ENCODE measurements around the gene ORM1.
"Not testable (repeated sequence)": the region's sequence is repeated elsewhere in the genome, so short reads cannot be mapped to it uniquely, and the experiment has no call there.

ORM1 gene

DNA sequence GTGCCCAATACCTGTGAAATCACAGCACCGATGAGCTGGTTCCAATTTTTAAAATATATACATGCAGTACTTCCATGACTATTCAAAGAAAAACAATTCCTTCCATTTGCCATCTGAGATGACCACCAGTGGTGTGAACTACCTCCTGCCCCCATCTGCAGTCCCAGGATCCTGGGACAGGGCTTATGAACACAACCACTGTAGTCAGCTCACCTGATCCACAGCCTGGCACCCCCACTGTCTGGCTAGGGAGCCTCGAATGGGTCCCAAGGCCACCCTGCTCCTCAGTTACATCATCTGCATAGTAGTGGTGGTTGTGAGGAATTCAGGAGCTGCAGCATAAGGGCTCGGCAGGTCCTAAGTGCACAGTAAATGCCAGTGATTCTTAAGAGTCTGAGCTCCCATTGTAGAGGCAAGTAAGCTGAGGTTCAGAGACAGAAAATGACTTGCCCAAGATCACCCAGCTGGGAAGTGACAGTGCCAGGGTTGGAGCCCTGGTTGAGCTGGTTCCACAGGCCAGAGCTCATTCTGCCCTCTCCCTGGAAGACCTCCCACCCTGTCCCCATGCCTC is 2.9 kb downstream of the ORM1 start:
- not testable (repeated sequence) for DNase-seq

DNA sequence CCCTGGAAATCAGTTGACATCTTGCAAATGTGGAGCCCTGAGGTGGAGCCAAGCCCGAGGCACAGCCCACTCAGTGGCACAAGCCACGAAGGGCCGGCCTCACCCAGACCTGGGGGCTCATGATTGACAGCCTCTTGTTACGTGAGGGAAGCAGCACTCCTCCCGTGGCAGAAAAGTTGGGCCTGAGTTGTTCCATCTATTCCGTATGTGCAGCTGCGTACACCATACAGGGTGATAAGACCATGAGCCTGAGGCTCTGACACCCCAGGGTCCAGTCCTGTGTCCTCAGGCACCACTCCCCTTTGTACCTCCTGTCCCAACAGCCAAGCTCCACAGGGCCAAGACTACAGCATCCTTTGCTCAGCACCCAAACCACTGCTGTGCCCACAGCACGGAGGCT is 4.9 kb downstream of the ORM1 start:
- no peak for DNase-seq

DNA sequence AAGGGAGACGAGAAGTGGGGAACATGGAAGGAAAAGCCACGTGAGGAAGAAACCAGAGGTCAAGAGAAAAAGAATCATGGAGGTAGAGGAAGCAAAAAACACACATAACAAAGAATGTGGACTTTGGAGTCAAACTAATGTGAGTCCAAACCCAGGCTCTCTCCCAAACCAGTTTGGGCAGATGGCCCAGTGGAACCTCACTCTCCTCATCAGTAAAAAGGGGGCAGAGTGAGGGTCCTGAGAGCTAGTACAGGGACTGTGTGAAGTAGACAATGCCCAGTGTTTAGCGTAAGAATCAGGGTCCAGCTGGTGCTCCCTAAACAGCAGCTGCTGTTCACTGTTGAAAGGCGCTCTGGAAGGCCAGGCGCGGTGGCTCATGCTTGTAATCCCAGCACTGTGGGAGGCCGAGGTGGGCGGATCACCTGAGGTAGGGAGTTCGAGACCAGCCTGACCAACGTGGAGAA is 5.5 kb downstream of the ORM1 start:
- not testable (repeated sequence) for DNase-seq

DNA sequence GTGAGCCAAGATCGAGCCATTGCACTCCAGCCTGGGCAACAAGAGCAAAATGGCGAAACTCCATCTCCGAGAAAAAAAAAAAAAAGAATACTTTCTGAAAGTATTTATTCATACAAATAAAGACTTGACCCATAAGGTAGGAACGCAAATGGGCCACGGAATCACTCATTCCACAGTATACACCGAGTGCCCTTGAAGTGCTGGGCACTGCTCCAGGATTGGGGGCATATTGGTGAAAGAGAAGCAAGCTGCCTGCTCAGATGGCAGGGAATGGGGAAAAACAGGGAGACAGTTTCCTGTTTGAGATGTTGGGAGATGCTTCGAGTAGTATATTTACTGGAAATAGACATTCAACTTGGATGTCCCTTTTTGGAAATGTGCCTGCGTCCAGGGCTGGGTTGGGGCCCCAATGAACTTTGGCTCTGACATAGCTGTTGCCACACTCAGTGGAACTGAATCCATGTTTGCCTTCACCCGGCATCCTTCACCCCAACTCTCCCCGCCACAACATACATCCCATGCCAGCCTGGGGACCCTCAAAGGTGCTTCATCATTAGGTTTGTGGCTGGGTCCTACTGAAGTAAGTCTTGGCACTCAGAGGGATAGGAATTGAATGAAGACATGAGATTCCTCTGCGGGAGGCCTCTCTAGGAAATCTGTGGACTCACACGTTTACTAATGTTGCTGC is 6.2 kb downstream of the ORM1 start:
- DNase-seq: not testable (repeated sequence)

GRCh38 chr9:114329625-114330022 is 6.7 kb downstream of the ORM1 start, which contains the start of gene ORM2:
Gene ORM2 (plus strand): TSS chr9:114329869. CDS start chr9:114329905, 36 bp downstream.
- DNase-seq: not testable (repeated sequence)

DNA sequence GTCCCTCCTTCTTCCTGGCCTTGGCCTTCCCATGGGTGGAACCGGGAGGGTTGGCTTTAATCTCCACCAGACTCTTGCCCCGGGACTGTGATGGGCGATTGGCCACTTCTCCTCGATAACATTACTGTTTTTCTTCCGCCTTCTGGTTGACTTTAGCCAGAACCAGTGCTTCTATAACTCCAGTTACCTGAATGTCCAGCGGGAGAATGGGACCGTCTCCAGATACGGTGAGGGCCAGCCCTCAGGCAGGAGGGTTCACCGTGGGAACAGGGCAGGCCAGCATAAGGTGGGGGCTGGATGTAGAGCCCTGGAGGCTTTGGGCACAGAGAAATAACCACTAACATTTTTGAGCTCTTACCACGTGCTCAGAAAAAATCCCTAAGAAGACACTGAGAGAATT is 7.7 kb downstream of the ORM1 start:
- DNase-seq: no peak

DNA sequence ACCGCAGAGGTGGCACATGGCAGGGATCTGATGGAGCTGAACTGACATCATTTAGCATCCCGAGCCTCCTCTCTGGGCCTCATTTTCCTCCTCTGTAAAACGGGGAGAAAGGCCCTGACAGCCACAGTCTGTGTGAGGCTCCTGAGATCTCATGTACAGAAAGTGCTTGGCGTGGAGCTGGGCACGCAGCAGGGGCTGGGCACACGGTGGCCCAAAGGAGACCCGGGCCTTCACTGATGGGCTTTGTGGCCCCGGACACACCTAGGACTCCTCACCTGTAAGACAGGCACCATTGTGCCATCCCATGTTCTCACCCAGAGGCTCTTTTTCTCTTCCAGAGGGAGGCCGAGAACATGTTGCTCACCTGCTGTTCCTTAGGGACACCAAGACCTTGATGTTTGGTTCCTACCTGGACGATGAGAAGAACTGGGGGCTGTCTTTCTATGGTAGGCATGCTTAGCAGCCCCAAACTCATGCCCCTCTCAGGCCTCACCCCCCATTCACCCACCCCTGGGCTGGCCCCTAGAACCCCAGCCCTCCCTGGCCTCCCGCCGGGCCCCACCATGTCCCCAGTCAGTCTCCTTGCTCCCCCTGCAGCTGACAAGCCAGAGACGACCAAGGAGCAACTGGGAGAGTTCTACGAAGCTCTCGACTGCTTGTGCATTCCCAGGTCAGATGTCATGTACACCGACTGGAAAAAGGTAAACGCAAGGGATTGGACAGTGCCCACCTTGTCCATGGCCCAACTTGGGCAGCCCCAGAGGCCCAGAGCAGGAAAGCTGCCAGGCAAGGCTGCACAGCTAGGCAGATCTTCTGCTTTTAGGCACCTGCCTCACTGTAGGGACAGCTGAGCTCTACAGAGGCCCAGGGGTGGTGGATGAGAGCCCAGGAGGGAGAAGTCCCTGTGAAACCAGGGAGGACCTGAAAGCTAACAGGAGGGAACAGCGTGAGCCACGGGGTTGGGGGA is 8.6 kb downstream of the ORM1 start:
- not testable (repeated sequence) for DNase-seq

DNA sequence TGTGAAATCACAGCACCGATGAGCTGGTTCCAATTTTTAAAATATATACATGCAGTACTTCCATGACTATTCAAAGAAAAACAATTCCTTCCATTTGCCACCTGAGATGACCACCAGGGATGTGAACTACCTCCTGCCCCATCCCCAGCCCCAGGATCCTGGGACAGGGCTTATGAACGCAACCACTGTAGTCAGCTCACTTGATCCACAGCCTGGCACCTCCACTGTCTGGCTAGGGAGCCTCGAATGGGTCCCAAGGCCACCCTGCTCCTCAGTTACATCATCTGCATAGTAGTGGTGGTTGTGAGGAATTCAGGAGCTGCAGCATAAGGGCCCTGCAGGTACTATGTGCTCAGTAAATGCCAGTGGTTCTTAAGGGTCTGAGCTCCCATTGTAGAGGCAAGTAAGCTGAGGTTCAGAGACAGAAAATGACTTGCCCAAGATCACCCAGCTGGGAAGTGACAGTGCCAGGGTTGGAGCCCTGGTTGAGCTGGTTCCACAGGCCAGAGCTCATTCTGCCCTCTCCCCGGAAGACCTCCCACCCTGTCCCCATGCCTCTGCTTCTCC is 9.7 kb downstream of the ORM1 start:
- DNase-seq: not testable (repeated sequence)

- not testable (repeated sequence) for DNase-seq
These were observed 10.8 kb downstream of the ORM1 start for GRCh38 chr9:114333718-114334117.

- no peak for DNase-seq
These were observed 11.6 kb downstream of the ORM1 start for GRCh38 chr9:114334490-114334889.

DNA sequence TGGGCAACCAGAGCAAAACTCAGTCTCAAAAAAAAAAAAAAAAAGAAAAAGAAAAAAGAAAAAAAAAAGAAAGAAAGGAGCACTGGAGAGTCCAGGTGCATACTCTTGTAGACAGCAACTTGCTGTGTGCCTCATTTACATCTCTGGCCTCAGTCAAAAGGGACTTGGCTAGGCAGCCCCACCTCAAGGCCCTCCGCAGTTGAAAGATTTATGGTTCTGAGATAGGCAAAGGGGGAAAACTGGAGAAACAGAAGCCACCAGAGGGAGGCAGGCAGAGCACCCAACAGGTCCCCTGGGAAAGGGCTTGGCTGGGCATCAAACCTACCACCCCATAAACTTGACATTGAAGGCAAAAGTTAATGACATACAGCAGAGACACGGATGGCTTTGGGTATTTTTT is 12.8 kb downstream of the ORM1 start:
- DNase-seq: no peak

- no peak for DNase-seq
These were observed 13.3 kb downstream of the ORM1 start for GRCh38 chr9:114336157-114336556.

GRCh38 chr9:114336699-114337395 is 13.9 kb downstream of the ORM1 start:
- DNase-seq: no peak

- DNase-seq: no peak
These were observed 15.3 kb downstream of the ORM1 start for GRCh38 chr9:114338187-114338586.

- peak; percentile 56 to 60 for DNase-seq
These were observed 16.4 kb downstream of the ORM1 start for GRCh38 chr9:114339130-114339908.

- no peak for DNase-seq
These were observed 18.4 kb downstream of the ORM1 start for GRCh38 chr9:114341152-114341830.

DNA sequence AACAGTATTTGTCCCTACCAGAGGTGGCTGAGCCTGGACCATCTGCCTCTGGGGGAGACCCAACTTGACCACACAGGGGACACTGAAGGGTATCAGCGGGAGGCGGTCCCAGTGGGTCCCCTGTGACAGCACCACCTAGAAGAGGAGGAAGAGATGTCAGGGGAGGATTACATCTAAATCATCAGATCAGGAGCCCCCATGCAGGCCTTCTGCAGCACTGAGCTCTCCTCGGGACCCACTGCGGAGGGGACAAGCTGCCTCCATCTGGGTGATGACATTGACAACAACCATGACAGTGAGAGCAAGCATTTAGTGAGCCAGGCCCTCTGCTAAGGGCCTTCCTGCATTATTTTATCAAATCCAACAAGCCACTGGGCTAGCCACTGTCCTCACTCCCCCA is 19.1 kb downstream of the ORM1 start:
- no peak for DNase-seq

DNA sequence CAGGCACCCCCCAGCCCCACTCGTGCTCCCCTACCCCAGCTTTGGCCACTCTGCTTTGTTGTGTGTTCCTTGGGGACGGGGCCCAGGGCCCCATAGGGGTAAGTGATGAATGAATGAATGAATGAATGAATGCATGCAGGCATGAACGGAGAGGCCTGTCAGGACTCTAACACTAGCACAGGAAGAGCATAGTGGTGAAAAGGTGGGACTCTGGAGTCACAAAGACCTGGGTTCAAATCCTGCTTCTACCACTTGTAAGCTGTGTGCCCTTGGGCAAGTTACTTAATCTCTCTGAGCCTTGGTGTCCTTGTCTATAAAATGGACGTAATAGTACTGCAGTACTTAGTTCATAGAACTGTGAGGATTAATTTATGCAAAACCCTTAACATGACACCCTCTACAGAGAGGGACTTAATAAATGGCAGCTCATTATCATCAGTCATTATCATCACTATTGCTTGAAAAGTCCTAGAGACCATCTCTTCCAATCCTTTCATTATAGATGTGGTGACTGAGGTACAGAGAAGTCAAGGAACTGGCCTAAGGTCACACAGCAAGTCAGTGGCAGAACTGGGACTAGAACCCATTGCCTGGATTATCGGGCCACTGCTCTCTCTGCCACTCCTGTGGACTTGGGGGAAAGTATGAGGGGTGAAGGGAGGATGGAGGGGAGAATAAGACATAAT is 20.0 kb downstream of the ORM1 start:
- no peak for DNase-seq

DNA sequence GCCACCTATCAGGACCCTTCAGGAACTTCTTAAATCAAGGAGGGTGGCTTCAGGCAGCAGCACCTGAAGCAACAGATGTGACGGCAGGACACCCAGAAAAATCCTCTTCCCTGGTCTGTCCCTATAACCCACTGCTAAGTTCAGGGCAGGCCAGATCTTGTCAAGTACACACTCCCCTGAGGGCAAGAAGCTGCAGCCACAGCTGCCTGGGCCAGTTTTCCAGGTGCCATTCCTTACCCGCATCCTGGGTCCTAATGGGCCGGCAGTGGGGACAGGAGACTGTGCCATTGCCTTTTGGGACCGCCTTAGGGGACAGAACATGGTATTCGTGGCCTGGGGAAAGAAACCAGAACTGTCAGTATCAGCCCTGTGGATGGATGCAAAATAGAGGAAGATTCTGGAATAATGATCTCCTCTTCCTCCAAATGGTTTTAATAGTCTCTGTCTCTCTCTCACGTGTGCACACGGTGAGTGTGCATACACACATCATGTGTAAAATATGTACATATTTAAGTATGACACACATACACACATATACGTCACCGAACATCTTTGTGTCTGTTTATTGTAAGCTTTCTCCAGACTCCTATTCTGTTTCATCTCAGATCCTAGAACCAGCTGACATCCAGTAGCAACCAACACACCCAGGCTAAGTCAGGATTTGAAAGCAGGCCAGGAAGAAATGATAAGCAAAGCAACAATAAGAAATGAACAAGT is 20.7 kb downstream of the ORM1 start:
- no peak for DNase-seq

DNA sequence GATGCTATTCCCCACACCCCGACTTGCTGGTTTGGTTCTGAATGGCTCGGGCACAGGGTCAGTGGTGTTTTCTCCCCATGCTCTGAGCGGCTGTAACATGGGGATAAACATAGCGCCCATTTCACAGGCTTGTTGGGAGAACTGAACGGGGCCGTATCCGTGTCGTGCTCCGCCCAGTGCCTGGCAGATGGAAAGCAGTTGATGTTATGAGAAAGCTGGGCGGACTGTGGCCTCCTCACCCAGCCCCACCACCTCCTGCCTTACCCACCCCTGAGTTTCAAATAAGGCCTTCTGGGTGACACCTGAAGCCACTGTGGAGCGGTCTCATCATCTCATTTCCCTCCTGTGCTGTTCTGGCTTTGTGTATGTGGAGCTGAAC is 21.3 kb downstream of the ORM1 start:
- DNase-seq: no peak
